Activated CD4-positive, alpha-beta T cell treated with anti-CD3 and anti-CD28 coated beads, Interleukin-2, amount 50 U/mL, for 24 hours (primary cell): ENCODE measurements around the gene TCERG1L.
"Not testable (repeated sequence)": the region's sequence is repeated elsewhere in the genome, so short reads cannot be mapped to it uniquely, and the experiment has no call there.

Experiments
- DNase-seq, 2 donors: peaks; one replicate each; pipeline ENCODE4 v3.0.0-alpha.2; 2020; ENCODE audit warnings: low read depth in 1 of 2, low spot score in 1 of 2

Gene TCERG1L

GRCh38 chr10:131168238-131168875 lies 143.2 kb downstream of the TCERG1L start:
- no peak for DNase-seq

GRCh38 chr10:131167036-131167860 lies 144.3 kb downstream of the TCERG1L start:
- DNase-seq: no peak

- DNase-seq: no peak
Measured at GRCh38 chr10:131166486-131166885, 145.0 kb downstream of the TCERG1L start.

GRCh38 chr10:131165092-131165491 lies 146.4 kb downstream of the TCERG1L start:
- DNase-seq: no peak

- no peak for DNase-seq
Measured at GRCh38 chr10:131162866-131163843, 148.4 kb downstream of the TCERG1L start.

- DNase-seq: no peak
Measured at GRCh38 chr10:131162211-131162610, 149.3 kb downstream of the TCERG1L start.

GRCh38 chr10:131161087-131161486 lies 150.4 kb downstream of the TCERG1L start:
- no peak for DNase-seq

GRCh38 chr10:131160219-131160875 lies 151.2 kb downstream of the TCERG1L start:
- no peak for DNase-seq

GRCh38 chr10:131159771-131160170 lies 151.8 kb downstream of the TCERG1L start:
- no peak for DNase-seq

- DNase-seq: no peak
Measured at GRCh38 chr10:131158695-131159094, 152.8 kb downstream of the TCERG1L start.

- no peak for DNase-seq
Measured at GRCh38 chr10:131157899-131158298, 153.6 kb downstream of the TCERG1L start.

- no peak for DNase-seq
Measured at GRCh38 chr10:131155876-131156230, 155.7 kb downstream of the TCERG1L start.

GRCh38 chr10:131155218-131155875 lies 156.2 kb downstream of the TCERG1L start:
- DNase-seq: no peak

GRCh38 chr10:131154306-131155025 lies 157.1 kb downstream of the TCERG1L start:
- DNase-seq: no peak

- not testable (repeated sequence) for DNase-seq
Measured at GRCh38 chr10:131152456-131152855, 159.1 kb downstream of the TCERG1L start.

GRCh38 chr10:131150126-131150525 lies 161.4 kb downstream of the TCERG1L start:
- DNase-seq: no peak

GRCh38 chr10:131149586-131149985 lies 161.9 kb downstream of the TCERG1L start:
- no peak for DNase-seq

GRCh38 chr10:131149111-131149510 lies 162.4 kb downstream of the TCERG1L start:
- DNase-seq: no peak

GRCh38 chr10:131148270-131148669 lies 163.3 kb downstream of the TCERG1L start:
- no peak for DNase-seq
